ENCODE measurements around the gene ANXA8L1. TPM values are rescaled to one million over a fixed set of nuclear protein-coding genes. Genes with fewer than 3 reads are reported as not detected.
"Not testable (repeated sequence)": the region's sequence is repeated elsewhere in the genome, so short reads cannot be mapped to it uniquely, and the experiment has no call there.

Gene ANXA8L1, protein sequence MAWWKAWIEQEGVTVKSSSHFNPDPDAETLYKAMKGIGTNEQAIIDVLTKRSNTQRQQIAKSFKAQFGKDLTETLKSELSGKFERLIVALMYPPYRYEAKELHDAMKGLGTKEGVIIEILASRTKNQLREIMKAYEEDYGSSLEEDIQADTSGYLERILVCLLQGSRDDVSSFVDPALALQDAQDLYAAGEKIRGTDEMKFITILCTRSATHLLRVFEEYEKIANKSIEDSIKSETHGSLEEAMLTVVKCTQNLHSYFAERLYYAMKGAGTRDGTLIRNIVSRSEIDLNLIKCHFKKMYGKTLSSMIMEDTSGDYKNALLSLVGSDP
- total RNA-seq = not detected in 2 replicates

DNA sequence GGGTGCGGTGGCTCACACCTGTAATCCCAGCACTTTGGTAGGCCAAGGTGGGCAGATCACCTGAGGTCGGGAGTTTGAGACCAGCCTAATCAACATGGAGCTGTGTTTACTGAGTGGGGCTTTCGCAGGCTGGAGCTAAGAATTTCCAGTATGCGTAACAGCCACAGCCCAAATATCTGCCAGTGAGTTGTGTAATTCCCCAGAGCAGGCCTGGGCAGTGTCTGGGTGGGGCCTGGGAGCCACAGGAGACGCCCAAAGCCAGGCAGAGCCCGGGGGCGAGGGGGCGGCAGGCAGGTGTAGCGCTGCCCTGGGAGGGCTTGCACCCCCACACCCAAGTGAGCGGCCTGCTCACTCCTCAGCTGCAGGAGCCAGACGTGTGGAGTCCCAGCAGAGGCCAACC is at the start of gene ANXA8L1:
ANXA8L1 (plus strand) TSS at position 371 of the 400 bp plus-strand sequence. CDS start 76 bp downstream, outside the sequence.
- H3K9me3 Mint-ChIP-seq; H3K27ac Mint-ChIP-seq; DNase-seq; H3K36me3 Mint-ChIP-seq (ENCODE audit: low read depth); H3K27me3 Mint-ChIP-seq; H3K4me3 Mint-ChIP-seq; H3K4me1 Mint-ChIP-seq; intact Hi-C loops (cut with micrococcal nuclease): not testable (repeated sequence)

DNA sequence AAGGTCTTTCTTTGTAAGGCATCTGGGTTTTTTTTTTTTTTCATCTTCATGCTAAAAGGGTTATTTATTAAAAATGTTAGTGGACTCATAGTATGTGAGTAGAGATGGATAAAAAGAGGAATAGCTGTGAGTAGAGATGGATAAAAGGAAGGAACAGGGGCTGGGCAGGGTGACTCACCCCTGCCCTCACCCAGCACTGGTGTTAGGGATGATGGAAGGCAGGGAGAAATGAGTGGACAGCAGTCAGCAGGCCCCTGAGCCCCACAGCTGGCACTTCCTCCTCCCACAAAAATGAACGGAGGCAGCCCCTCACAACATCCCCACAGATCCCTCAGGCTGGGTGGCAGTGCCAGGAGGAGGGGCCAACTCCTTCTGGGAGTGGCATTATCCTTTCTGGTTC is 49.5 kb upstream of the ANXA8L1 start:
- no peak overlapping the region for H3K4me3 Mint-ChIP-seq
- H3K27me3 Mint-ChIP-seq = peaks cover 20% of the 10 kb centered on the region
- intact Hi-C loops (cut with micrococcal nuclease) = no loop called here
- no peak for DNase-seq
- no peaks in the 10 kb centered on the region for H3K9me3 Mint-ChIP-seq
- peaks cover 2% of the 10 kb centered on the region for H3K4me1 Mint-ChIP-seq
- H3K27ac Mint-ChIP-seq = no peak overlapping the region
- no peaks in the 10 kb centered on the region for H3K36me3 Mint-ChIP-seq (ENCODE audit: low read depth)

DNA sequence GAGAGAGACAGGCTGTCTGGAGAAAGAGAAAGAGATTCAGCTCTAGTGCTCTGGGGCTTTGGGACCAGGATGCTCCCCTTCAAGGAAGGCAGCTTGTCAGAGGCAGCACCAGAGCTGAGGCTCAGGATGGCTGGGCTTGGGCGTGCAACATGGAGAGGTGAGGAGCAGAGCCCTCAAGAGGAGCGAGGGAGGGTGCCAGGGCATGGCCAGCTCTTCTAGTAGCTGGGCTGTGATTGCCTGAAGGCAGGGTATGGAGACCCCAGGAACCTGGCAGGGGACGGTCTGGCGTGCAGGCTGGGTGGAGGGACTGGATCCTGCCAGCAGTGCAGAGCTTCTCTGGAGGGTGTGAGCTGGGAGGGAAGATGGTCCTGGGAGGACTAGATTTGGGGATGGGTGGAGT is 48.6 kb upstream of the ANXA8L1 start:
- H3K4me3 Mint-ChIP-seq = no peak overlapping the region
- intact Hi-C loops (cut with micrococcal nuclease) = no loop called here
- no peaks in the 10 kb centered on the region for H3K9me3 Mint-ChIP-seq
- DNase-seq = peak; percentile 43
- H3K36me3 Mint-ChIP-seq (ENCODE audit: low read depth) = no peaks in the 10 kb centered on the region
- no peak overlapping the region for H3K27ac Mint-ChIP-seq
- peaks cover 21% of the 10 kb centered on the region for H3K27me3 Mint-ChIP-seq
- H3K4me1 Mint-ChIP-seq = peaks cover 2% of the 10 kb centered on the region

DNA sequence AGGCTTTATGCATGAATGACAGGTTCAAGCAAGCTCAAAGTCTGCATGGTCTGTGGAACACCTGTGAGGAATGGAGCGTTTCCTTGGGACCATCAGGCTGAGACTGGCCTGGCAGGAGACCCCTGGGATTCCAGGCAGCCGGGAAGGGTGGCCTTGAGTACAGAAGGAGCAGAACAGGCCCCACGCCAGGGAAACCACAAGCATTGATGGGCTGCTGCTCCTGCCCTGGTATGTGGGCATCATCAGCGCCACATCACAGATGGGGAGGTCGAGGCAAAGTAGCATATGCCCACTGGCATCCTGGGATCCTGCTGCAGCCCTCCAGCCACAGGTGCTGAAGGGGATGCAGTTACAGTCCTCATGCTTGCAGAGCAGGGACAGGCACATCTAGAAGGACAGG is 47.9 kb upstream of the ANXA8L1 start:
- H3K27me3 Mint-ChIP-seq = peaks cover 21% of the 10 kb centered on the region
- no peak overlapping the region for H3K4me3 Mint-ChIP-seq
- H3K4me1 Mint-ChIP-seq = peaks cover 2% of the 10 kb centered on the region
- intact Hi-C loops (cut with micrococcal nuclease) = no loop called here
- H3K36me3 Mint-ChIP-seq (ENCODE audit: low read depth) = no peaks in the 10 kb centered on the region
- H3K27ac Mint-ChIP-seq = no peak overlapping the region
- no peaks in the 10 kb centered on the region for H3K9me3 Mint-ChIP-seq
- DNase-seq = peak; percentile 48

DNA sequence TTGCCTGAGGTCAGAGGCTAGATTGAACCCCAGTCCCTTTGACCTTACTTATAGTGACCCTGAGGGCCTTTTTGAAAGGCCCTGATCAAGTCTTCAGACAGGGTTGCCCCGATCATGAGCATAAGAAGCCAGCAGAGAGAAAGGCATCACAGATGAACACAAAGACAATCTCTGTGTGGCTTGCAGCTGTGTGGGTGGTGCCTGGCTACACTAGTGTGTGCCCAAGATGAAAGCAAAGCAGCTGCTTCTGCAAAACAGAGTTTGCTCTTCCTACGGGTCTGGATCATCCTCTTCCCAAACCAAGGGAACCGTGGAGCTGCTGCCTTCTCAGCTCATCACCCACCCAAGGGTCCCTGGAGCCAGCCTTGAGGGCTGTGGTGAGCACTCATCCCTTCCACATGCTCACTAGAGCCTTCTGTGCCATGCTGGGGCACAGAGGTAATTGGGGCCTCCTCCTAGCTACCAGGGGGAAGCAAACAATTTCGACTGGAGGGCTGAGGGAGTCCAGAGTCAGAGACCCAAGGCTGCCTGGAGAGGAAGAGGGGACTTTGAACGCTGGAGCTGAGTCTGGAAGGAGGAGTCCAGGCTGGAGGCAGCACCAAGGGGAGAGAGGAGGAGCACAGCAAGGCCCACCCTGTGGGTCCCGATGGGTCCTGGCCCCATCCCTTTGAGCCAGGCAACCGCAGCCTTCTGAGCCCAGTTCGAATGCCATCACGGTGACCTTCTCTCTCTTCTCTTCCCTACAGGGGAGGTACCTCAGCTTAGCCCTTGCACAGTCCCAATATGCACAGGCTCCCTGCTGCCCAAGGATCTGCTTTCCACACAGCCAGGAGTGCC is 46.5 kb upstream of the ANXA8L1 start:
- Mint-ChIP-seq H3K4me1 (peaks cover 2% of the 10 kb centered on the region), H3K36me3 (ENCODE audit: low read depth) (no peaks in the 10 kb centered on the region), H3K27ac (no peak overlapping the region), H3K27me3 (peaks cover 20% of the 10 kb centered on the region), H3K4me3 (no peak overlapping the region), H3K9me3 (no peaks in the 10 kb centered on the region)
- intact Hi-C loops (cut with micrococcal nuclease) = no loop called here
- peak; percentile 44 for DNase-seq

DNA sequence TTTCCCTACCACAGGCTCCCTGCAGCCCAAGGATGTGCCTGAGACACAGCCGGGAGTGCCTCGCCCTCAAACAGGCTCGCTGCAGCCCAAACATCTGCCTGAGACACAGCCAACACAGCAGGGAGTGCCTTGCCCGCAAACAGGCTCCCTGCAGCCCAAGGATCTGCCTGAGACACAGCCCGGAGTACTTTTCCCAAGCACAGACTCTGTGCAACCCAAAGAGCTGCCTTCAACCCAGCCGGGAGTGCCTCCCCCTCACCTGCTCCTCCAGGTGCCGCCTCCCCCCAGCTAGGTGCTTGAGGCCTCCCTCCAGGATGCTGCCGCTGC is 45.9 kb upstream of the ANXA8L1 start:
- H3K4me3 Mint-ChIP-seq = no peak overlapping the region
- intact Hi-C loops (cut with micrococcal nuclease) = no loop called here
- no peaks in the 10 kb centered on the region for H3K9me3 Mint-ChIP-seq
- H3K4me1 Mint-ChIP-seq = peaks cover 2% of the 10 kb centered on the region
- no peak overlapping the region for H3K27ac Mint-ChIP-seq
- H3K27me3 Mint-ChIP-seq = peaks cover 15% of the 10 kb centered on the region
- no peaks in the 10 kb centered on the region for H3K36me3 Mint-ChIP-seq (ENCODE audit: low read depth)
- DNase-seq = peak; percentile 45

DNA sequence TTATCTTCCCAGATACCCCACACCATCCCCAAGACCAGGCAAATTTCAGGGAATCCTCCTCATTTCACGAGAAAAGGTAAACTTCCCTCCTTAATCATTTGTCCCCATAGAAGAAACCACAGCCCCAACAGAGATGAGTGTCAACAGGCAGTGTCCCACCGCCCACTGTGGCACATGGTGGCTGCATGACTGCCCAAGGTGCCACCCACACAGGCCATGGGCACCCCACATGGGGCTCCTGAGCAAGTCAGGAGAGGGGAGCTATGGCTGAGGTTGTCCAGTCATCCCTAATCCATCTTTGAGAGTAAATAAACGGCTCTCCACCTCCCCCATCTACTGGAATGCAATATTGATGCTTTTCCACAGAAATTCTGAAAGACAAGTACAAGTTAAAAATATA is 44.7 kb upstream of the ANXA8L1 start:
- no peak for DNase-seq
- no peak overlapping the region for H3K27ac Mint-ChIP-seq
- peaks cover 15% of the 10 kb centered on the region for H3K27me3 Mint-ChIP-seq
- no peaks in the 10 kb centered on the region for H3K9me3 Mint-ChIP-seq
- intact Hi-C loops (cut with micrococcal nuclease) = no loop called here
- H3K4me1 Mint-ChIP-seq = peaks cover 2% of the 10 kb centered on the region
- no peaks in the 10 kb centered on the region for H3K36me3 Mint-ChIP-seq (ENCODE audit: low read depth)
- H3K4me3 Mint-ChIP-seq = no peak overlapping the region

DNA sequence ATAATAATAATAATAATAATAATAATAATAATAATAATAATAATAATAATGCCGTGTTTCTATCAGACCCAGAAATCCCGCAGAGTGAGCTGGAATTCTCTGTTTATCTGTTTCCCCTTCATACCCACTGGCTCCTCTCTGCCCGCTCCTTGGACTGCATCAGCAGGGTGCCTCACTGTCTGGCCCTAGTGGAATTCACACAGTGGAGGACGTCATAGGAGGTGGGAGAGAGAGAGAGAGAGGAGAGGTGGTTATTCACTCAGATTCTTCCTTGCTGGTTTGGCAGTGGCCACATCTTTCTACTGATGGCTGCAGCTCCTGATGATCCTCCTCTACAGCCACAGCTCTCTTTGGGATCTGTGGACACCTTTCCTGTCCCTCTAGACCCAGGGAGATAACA is 10.1 kb upstream of the ANXA8L1 start:
- intact Hi-C loops (cut with micrococcal nuclease); DNase-seq; H3K4me3 Mint-ChIP-seq; H3K36me3 Mint-ChIP-seq (ENCODE audit: low read depth); H3K27me3 Mint-ChIP-seq; H3K4me1 Mint-ChIP-seq; H3K9me3 Mint-ChIP-seq; H3K27ac Mint-ChIP-seq: not testable (repeated sequence)

DNA sequence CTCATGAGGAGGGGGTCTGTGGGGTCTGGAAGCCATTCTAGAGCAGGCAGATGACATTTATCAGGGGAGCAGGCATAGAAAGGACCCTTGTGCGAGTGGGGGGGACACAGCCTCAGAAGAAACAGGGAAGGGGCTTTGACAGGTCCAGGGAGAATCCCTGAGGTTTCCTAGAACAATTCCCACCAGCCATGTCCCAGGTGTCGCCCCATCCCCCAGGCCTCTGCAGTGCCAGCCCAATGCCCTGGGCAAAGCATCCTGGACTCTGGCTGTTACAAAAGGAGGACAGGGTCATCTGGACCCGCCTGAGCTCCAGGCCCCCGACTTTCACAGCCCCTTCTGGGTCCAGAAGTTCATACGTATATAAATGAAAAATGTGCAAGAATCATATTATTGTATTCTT is 8.4 kb upstream of the ANXA8L1 start:
- DNase-seq; H3K9me3 Mint-ChIP-seq; H3K4me1 Mint-ChIP-seq; H3K36me3 Mint-ChIP-seq (ENCODE audit: low read depth); H3K27ac Mint-ChIP-seq; H3K27me3 Mint-ChIP-seq; H3K4me3 Mint-ChIP-seq; intact Hi-C loops (cut with micrococcal nuclease): not testable (repeated sequence)

DNA sequence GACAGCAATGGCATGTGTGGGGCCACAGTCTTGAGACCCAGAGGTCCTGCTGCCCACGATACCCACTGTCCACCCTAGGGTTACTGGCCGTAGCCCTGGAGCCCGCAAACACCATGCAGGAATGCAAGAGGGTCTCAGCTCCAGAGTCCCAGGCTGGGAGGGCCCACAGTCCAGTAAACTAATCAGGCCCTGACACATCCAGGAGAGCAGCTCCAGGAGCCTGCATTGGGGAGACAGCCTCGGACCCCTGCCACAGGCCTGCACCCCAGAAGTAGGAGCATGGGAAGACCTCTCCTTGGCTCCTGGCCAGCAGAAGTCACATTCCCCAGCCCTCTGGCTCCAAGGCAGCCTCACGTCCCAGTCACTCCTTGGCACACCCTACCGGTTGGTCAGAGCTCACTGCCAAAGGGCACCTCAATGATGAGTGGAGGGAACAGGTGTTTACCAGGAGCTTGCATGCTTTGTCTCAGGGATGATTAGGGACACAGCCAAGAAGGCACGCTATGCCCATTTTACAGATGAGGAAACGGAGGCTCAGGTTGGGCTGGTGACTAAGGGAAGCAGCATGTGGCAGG is 7.8 kb upstream of the ANXA8L1 start:
- H3K27ac Mint-ChIP-seq; DNase-seq; H3K27me3 Mint-ChIP-seq; H3K4me1 Mint-ChIP-seq; H3K9me3 Mint-ChIP-seq; intact Hi-C loops (cut with micrococcal nuclease); H3K4me3 Mint-ChIP-seq; H3K36me3 Mint-ChIP-seq (ENCODE audit: low read depth): not testable (repeated sequence)

DNA sequence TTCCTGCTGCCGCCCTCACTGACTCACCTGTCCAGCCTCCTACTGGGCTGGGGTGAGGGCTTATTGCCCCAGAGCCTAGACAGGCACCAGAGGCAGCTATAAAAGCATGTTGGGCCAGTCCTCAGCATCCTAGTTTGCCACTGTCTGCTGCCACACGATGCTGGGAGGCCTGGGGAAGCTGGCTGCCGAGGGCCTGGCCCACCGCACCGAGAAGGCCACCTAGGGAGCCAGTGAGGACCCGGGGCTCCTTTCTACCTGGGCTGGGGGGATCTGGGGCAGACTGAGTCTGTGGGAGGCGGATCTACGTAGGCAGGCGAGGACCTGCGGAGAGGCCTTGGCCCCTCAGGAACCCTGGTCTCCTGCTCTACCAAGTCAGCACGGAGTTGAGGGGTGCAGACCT is 6.6 kb upstream of the ANXA8L1 start:
- H3K4me1 Mint-ChIP-seq; H3K27ac Mint-ChIP-seq; H3K4me3 Mint-ChIP-seq; intact Hi-C loops (cut with micrococcal nuclease); DNase-seq; H3K9me3 Mint-ChIP-seq; H3K36me3 Mint-ChIP-seq (ENCODE audit: low read depth); H3K27me3 Mint-ChIP-seq: not testable (repeated sequence)

DNA sequence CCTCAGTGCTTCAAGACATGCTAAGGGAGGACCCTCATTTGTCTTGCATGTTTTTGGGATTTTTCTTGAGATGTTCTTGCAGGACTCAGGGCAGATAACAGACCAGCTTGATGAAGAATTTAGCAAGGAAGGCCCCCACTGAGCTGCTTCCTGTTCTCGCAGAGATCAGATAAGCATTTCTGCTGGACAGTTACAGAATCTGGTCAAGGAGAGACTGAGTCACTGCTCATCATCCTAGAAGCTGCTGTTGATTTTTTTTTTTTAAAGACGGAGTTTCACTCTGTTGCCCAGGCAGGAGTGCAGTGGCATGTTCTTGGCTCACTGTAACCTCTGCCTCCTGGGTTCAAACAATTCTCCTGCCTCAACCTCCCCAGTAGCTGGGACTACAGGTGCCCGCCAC is 1.2 kb upstream of the ANXA8L1 start:
- DNase-seq, H3K9me3 Mint-ChIP-seq, H3K27me3 Mint-ChIP-seq: not testable (repeated sequence)

DNA sequence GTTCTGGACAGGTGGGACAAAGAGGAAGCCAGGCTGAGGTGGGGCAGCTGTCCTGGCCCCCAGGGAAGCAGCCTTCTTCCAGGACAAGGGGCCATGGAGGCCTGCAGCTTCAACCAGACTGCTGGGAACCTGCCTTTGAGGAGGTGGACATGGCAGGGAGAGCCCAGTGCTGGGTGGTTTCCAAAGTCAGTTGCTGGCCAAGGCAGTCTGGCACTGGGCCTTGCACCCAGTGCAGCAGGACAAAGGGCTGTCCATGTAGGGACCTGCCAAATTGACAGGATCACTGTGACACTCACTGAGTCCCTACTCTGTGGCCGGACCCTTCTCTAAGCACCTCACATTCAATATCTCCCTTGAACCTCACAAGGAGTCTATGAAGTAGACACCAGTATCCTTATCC is 1.4 kb downstream of the ANXA8L1 start:
- H3K4me1 Mint-ChIP-seq; H3K36me3 Mint-ChIP-seq (ENCODE audit: low read depth); H3K4me3 Mint-ChIP-seq; H3K27ac Mint-ChIP-seq; DNase-seq; H3K27me3 Mint-ChIP-seq; intact Hi-C loops (cut with micrococcal nuclease); H3K9me3 Mint-ChIP-seq: not testable (repeated sequence)

More for the DNA sequence above, 1.2 kb upstream of the ANXA8L1 start:
- H3K4me3 Mint-ChIP-seq; H3K36me3 Mint-ChIP-seq (ENCODE audit: low read depth); H3K4me1 Mint-ChIP-seq; intact Hi-C loops (cut with micrococcal nuclease); H3K27ac Mint-ChIP-seq: not testable (repeated sequence)

DNA sequence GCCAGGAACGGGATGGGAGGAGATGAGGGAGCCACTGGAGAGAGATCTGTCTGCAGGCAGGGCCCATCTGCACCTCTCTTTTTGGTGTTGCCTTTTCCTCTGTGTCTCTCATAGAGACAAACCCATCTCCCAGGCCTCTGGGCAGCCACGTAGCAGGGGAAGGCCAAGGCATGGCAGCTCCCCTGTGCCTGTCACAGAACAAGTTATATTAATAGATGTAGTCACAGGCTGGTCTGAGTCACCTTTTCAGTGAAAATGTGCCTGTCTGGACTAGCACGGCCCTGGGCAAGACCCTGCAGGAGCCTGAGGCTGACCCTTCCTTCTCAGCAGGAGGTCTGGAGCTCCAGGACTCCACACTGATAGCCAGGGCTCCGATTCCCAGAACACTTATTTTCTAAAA is 2.1 kb downstream of the ANXA8L1 start:
- DNase-seq; H3K9me3 Mint-ChIP-seq; intact Hi-C loops (cut with micrococcal nuclease); H3K27ac Mint-ChIP-seq; H3K27me3 Mint-ChIP-seq; H3K36me3 Mint-ChIP-seq (ENCODE audit: low read depth); H3K4me1 Mint-ChIP-seq; H3K4me3 Mint-ChIP-seq: not testable (repeated sequence)
